ENCODE results near the gene C15orf39.
"Not testable (repeated sequence)": the region's sequence is repeated elsewhere in the genome, so short reads cannot be mapped to it uniquely, and the experiment has no call there.

The C15orf39 gene

DNA sequence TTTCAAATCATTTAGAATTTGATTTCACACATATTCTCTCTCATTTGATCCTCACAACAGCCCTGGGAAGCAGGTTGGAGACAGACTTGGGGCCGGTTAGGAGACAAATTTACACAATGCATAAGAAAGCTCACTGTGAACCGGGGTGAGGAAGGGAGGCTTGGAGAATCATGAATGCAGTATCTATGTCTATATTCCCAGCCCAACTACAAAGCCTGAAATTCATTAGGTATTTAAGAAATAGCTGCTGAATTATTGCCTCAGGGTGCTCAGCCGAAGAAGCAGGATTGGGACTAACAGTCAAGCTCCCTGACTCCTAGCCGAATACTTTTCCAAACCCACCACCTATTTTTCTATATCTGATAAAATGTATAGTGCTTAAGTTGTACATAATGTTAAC is 48.0 kb downstream of the C15orf39 start:
- Histone ChIP-seq H3F3A (ENCODE audit: control insufficient read depth, insufficient read depth) (no peaks in the 10 kb centered on the region), H3K27ac (ENCODE audit: low read depth, low read length) (no peak overlapping the region), H3K9me3 (ENCODE audit: control insufficient read depth, insufficient read depth, low read length) (no peaks in the 10 kb centered on the region), H3K9me2 (replicated peaks; ENCODE audit: control insufficient read depth, low read length) (no peaks in the 10 kb centered on the region), H3K4me2 (ENCODE audit: low read length) (no peak overlapping the region), H3K4me3 (ENCODE audit: low read length) (no peak overlapping the region), H4K20me1 (ENCODE audit: control insufficient read depth, insufficient read depth, low read depth, low read length) (no peaks in the 10 kb centered on the region), H3K36me3 (ENCODE audit: control insufficient read depth, low read length) (no peaks in the 10 kb centered on the region), H3K79me2 (ENCODE audit: control insufficient read depth, low read length) (no peaks in the 10 kb centered on the region), H3K27me3 (ENCODE audit: control insufficient read depth, low read length) (peaks cover 10% of the 10 kb centered on the region), H3K4me1 (ENCODE audit: control insufficient read depth, low read length) (no peaks in the 10 kb centered on the region)
- TF ChIP-seq, protein P1, sequence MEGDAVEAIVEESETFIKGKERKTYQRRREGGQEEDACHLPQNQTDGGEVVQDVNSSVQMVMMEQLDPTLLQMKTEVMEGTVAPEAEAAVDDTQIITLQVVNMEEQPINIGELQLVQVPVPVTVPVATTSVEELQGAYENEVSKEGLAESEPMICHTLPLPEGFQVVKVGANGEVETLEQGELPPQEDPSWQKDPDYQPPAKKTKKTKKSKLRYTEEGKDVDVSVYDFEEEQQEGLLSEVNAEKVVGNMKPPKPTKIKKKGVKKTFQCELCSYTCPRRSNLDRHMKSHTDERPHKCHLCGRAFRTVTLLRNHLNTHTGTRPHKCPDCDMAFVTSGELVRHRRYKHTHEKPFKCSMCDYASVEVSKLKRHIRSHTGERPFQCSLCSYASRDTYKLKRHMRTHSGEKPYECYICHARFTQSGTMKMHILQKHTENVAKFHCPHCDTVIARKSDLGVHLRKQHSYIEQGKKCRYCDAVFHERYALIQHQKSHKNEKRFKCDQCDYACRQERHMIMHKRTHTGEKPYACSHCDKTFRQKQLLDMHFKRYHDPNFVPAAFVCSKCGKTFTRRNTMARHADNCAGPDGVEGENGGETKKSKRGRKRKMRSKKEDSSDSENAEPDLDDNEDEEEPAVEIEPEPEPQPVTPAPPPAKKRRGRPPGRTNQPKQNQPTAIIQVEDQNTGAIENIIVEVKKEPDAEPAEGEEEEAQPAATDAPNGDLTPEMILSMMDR (IDR thresholded peaks at IDR 0.05; ENCODE audit: low read depth, low read length, poor library complexity, severe bottlenecking): no peak
- TF ChIP-seq EZH2phosphoT487 (IDR thresholded peaks at IDR 0.05; ENCODE audit: borderline replicate concordance, low read length): no peak

DNA sequence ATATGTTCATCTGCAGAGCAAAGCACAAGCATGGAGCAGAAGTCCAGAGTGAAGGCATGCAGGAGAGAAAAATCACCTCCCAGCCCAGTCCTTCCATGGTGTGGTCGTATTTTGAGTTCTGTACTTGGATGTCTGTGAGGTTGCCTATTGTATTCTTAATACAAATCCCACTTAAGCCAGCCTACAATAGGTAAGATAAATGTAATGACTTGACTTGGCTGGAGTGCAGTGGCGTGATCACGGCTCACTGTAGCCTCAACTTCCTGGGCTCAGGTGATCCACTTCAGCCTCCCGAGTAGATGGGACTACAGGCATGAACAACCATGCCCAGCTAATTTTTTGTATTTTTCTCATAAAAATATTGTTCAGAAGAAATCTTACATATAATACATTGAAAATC is 49.7 kb downstream of the C15orf39 start:
- H3K9me2 ChIP-seq (replicated peaks; ENCODE audit: control insufficient read depth, low read length); H3F3A ChIP-seq (ENCODE audit: control insufficient read depth, insufficient read depth); H3K36me3 ChIP-seq (ENCODE audit: control insufficient read depth, low read length); H3K9me3 ChIP-seq (ENCODE audit: control insufficient read depth, insufficient read depth, low read length); H3K4me2 ChIP-seq (ENCODE audit: low read length); H3K27ac ChIP-seq (ENCODE audit: low read depth, low read length); H3K4me1 ChIP-seq (ENCODE audit: control insufficient read depth, low read length); H4K20me1 ChIP-seq (ENCODE audit: control insufficient read depth, insufficient read depth, low read depth, low read length); H3K79me2 ChIP-seq (ENCODE audit: control insufficient read depth, low read length); H3K27me3 ChIP-seq (ENCODE audit: control insufficient read depth, low read length); H3K4me3 ChIP-seq (ENCODE audit: low read length): not testable (repeated sequence)

DNA sequence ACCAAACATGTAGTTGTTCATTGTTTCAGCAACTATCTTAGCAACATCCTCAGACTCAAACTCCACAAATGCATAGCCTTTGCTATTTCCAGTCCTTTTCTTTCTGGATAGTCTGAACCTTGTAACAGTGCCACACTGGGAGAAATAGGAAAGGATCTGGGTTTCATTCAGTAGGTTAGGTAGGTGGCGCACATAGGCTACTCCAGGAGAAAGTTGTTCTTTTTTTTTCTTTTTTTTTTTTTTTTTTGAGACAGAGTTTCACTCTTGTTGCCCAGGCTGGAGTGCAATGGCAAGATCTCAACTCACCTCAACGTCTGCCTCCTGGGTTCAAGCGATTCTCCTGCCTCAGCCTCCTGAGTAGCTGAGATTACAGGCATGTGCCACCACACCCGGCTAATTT is 50.6 kb downstream of the C15orf39 start:
- H3K79me2 ChIP-seq (ENCODE audit: control insufficient read depth, low read length); H3K4me2 ChIP-seq (ENCODE audit: low read length); H3K4me3 ChIP-seq (ENCODE audit: low read length); H3K36me3 ChIP-seq (ENCODE audit: control insufficient read depth, low read length); H3K9me3 ChIP-seq (ENCODE audit: control insufficient read depth, insufficient read depth, low read length); H3F3A ChIP-seq (ENCODE audit: control insufficient read depth, insufficient read depth); H3K9me2 ChIP-seq (replicated peaks; ENCODE audit: control insufficient read depth, low read length); H3K27me3 ChIP-seq (ENCODE audit: control insufficient read depth, low read length); H4K20me1 ChIP-seq (ENCODE audit: control insufficient read depth, insufficient read depth, low read depth, low read length); H3K4me1 ChIP-seq (ENCODE audit: control insufficient read depth, low read length); H3K27ac ChIP-seq (ENCODE audit: low read depth, low read length): not testable (repeated sequence)

DNA sequence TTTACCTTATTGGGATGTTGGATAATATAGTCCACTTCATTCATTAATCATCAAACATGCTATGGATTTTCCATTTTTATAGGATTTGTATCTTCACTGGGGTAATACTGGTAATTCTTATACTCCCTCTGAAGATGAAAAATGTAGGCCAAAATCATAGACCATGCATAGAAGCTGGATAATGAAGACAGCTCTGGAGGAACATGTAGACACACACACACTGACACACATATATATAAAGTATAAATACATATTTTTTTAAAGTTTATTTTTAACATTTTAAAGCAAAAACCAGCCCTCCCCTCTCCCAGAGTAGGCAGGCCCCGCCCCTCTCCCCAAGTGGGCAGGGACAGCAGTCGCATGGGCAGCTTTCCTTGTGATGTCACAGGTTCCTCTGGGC is 56.4 kb downstream of the C15orf39 start, which contains the start of gene GOLGA6C:
Gene GOLGA6C, plus strand, starts transcription at position 301 of the 400 bp plus-strand sequence. CDS start 265 bp downstream, outside the sequence.
- H3K27ac ChIP-seq (ENCODE audit: low read depth, low read length); H4K20me1 ChIP-seq (ENCODE audit: control insufficient read depth, insufficient read depth, low read depth, low read length): not testable (repeated sequence)

DNA sequence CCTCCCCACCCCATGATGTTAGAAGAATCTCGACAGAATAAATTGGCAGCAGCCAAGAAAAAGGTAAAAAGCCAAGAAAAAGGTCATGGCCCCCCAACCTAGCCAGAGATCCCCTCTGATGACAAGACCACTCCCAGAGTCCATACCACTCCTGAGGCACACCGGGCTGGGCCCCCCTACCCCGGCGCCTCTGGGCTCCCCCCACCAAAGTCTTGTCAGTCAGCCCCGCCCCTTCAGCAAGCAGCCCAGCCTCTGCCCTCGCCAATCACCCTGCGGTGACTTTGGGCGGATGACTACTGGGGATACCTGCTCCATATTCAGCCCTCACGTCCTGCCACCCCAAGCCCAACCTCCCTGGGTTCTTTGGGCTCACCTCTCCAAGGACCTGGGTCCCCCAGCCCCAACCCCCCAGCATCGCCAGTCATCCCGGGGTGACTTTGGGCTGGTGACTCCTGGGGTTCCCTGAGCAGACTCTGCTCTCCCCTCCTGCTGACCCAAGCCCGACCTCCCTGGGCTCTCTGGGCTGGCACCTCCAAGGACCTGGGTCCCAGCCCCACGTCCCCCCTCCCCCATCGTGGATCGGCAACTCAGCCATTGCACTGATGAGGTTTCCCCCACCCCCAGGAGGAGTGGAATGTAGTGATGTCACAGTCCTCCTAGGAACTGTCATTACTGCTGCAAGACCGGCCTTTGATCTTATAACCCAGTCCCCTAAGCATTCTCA is 57.1 kb downstream of the C15orf39 start:
- not testable (repeated sequence) for H3K4me2 ChIP-seq (ENCODE audit: low read length); H3K79me2 ChIP-seq (ENCODE audit: control insufficient read depth, low read length); H3K9me2 ChIP-seq (replicated peaks; ENCODE audit: control insufficient read depth, low read length); H3K27me3 ChIP-seq (ENCODE audit: control insufficient read depth, low read length); H3K4me3 ChIP-seq (ENCODE audit: low read length); H3K9me3 ChIP-seq (ENCODE audit: control insufficient read depth, insufficient read depth, low read length); H3F3A ChIP-seq (ENCODE audit: control insufficient read depth, insufficient read depth); H4K20me1 ChIP-seq (ENCODE audit: control insufficient read depth, insufficient read depth, low read depth, low read length); H3K27ac ChIP-seq (ENCODE audit: low read depth, low read length); H3K36me3 ChIP-seq (ENCODE audit: control insufficient read depth, low read length); H3K4me1 ChIP-seq (ENCODE audit: control insufficient read depth, low read length)

More for the DNA sequence above, 56.4 kb downstream of the C15orf39 start, which contains the start of gene GOLGA6C:
- H3K27me3 ChIP-seq (ENCODE audit: control insufficient read depth, low read length); H3K79me2 ChIP-seq (ENCODE audit: control insufficient read depth, low read length); H3K4me3 ChIP-seq (ENCODE audit: low read length); H3F3A ChIP-seq (ENCODE audit: control insufficient read depth, insufficient read depth); H3K36me3 ChIP-seq (ENCODE audit: control insufficient read depth, low read length); H3K4me2 ChIP-seq (ENCODE audit: low read length); H3K9me2 ChIP-seq (replicated peaks; ENCODE audit: control insufficient read depth, low read length); H3K9me3 ChIP-seq (ENCODE audit: control insufficient read depth, insufficient read depth, low read length); H3K4me1 ChIP-seq (ENCODE audit: control insufficient read depth, low read length): not testable (repeated sequence)

DNA sequence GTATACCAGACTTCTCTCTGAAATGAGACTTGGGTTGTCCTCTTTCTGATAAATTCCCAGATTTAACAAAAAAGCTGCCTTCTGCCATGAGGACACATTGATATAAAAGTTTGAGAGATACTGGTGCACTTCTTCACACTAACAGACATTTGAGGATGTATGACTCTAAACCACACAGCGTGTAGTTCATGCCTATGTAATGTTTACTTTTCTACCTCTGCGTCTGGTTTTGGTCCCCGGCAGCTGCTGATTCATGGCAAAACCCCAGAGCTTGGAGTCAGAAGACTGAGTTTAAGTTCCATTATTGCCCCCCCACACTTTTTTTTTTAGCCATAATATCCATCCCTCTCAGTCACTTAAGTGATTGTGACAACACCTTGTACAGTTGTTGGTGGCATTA is 58.2 kb downstream of the C15orf39 start:
- H3K9me2 ChIP-seq (replicated peaks; ENCODE audit: control insufficient read depth, low read length); H3K79me2 ChIP-seq (ENCODE audit: control insufficient read depth, low read length); H4K20me1 ChIP-seq (ENCODE audit: control insufficient read depth, insufficient read depth, low read depth, low read length); H3K27me3 ChIP-seq (ENCODE audit: control insufficient read depth, low read length); H3K27ac ChIP-seq (ENCODE audit: low read depth, low read length); H3K36me3 ChIP-seq (ENCODE audit: control insufficient read depth, low read length); H3K4me3 ChIP-seq (ENCODE audit: low read length); H3K4me1 ChIP-seq (ENCODE audit: control insufficient read depth, low read length); H3K9me3 ChIP-seq (ENCODE audit: control insufficient read depth, insufficient read depth, low read length); H3F3A ChIP-seq (ENCODE audit: control insufficient read depth, insufficient read depth); H3K4me2 ChIP-seq (ENCODE audit: low read length): not testable (repeated sequence)

Measured in DOHH2 (cell line).